ENCODE results near the gene BBS5.
"Not testable (repeated sequence)": the region's sequence is repeated elsewhere in the genome, so short reads cannot be mapped to it uniquely, and the experiment has no call there.

The BBS5 gene

DNA sequence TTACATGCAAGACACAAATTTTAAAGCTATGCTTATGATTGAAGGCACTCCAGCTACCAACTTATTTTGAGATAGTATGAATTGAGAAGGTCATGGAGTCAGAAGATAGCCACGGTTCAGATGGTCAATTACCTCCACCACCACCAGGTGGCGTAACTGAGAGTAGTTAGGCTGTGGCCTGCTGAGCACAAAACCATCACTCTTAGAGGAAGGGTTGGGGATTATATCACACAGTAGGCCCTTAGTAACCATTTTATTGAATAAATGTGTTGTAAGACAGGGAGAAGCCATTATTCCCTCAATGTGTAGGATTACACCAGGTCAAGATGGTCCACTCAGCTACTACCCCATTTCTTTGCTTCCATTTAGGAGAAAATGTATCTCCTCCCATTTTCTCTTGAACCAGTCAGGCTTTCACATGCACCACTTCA is 49.0 kb downstream of the BBS5 start:
- FAIRE-seq (peak; percentile 96), DNase-seq (ENCODE audit: insufficient read length, low spot score) (peak; percentile 32)

DNA sequence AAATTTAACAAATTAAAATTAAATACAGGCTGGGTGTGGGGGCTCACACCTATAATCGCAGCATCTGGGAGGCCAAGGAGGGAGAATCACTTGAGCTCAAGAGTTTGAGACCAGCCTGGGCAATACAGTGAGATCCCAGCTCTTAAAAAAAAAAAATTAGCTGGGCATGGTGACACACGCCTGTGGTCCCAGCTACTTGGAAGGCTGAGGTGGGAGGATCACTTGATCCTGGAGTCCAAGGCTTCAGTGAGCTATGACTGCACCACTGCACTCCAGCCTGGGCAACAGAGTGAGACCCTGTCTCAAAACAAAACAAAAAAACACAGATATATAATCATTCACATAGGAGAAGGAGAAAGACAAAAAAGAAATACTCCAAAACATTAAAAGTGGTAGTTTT is 60.2 kb downstream of the BBS5 start:
- DNase-seq (ENCODE audit: insufficient read length, low spot score); FAIRE-seq: not testable (repeated sequence)

DNA sequence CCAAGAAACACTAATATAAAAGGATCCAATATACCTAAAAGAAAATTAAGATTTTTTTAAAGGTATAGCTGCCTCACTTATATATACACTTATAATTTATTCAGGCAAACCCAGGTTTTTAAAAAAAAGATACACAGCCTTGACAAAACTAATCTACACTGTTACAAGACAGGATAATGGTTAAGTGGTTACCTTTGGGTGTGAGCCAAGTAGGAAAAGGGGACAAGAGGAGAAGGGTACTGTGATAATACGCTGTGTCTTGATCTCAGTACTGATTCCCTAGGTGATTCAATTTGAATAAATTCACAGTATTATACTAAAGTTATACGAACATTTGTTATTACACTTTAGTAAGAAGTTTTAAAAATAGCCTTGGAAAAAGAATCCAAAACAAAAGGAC is 60.9 kb downstream of the BBS5 start:
- FAIRE-seq, result no peak
- DNase-seq (ENCODE audit: insufficient read length, low spot score), result no peak

DNA sequence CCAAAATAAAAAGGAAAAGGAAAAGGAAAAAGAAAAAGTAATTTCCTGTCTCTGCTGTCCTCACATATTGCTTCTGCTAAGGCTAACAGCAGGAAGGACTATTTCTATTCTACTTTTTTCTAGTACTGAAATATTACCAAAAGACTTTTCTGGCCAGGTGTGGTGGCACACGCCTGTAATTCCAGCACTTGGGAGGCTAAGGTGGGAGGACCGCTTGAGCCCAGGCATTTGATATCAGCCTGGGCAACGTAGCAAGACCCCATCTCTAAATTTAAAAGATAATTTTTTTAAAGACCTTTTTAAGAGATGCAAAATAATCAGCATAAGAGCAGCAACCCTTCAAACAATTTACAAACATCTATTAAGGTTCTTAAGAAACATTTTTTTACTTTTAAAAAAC is 63.1 kb downstream of the BBS5 start:
- no peak for FAIRE-seq
- DNase-seq (ENCODE audit: insufficient read length, low spot score), result no peak

DNA sequence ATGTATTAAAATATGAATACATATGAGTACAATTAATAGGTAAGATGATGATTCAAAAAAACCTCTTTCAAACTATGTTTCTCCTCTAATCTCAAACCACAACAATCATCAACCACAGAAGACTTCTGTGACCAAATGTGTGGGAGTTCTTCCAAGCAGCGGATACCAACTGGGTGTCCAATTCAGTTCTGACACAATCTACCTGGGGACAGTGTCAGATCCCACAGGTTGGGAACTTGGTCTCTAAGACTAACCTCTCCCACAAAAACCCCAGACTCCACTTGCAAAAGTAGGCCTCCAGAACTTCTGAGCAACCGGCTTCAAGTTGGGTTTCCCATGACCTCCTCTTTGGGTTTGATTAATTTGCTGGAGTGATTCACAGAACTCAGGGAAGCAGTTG is 67.5 kb downstream of the BBS5 start:
- FAIRE-seq, result no peak

More for the DNA sequence above, 67.5 kb downstream of the BBS5 start:
- DNase-seq (ENCODE audit: insufficient read length, low spot score), result no peak
